Chondrocyte (in vitro differentiated cells): ENCODE data around the gene PMP22. TPM values are rescaled to one million over a fixed set of nuclear protein-coding genes. Genes with fewer than 3 reads are reported as not detected.
A peak's percentile ranks its signal among the peaks of the same experiment; 100 is the strongest.
"Not testable (repeated sequence)": the region's sequence is repeated elsewhere in the genome, so short reads cannot be mapped to it uniquely, and the experiment has no call there.

ENCODE experiments used
- DNase-seq: peaks from one replicate; pipeline ENCODE4 v3.0.0; 2021; ENCODE audit warnings: mixed read lengths, low spot score
- H3K27ac Mint-ChIP-seq: one replicate; pipeline ENCODE4 v1.8.0; 2021; ENCODE audit warnings: mild to moderate bottlenecking, moderate library complexity, mixed read lengths; ENCODE audit not compliant: unreplicated experiment
- H3K27me3 Mint-ChIP-seq: 2 replicates; pipeline ENCODE4 v1.8.0; 2021; ENCODE audit warnings: low read depth, mixed read lengths
- H3K36me3 Mint-ChIP-seq: 2 replicates; pipeline ENCODE4 v1.8.0; 2021; ENCODE audit warnings: low read depth, mixed read lengths
- H3K4me1 Mint-ChIP-seq: 2 replicates; pipeline ENCODE4 v1.8.0; 2021; ENCODE audit warnings: low read depth, mild to moderate bottlenecking, mixed read lengths
- H3K4me3 Mint-ChIP-seq: one replicate; pipeline ENCODE4 v1.8.0; 2021; ENCODE audit warnings: mild to moderate bottlenecking, moderate library complexity, mixed read lengths; ENCODE audit not compliant: unreplicated experiment
- H3K9me3 Mint-ChIP-seq: 2 replicates; pipeline ENCODE4 v1.8.0; 2021; ENCODE audit warnings: low read depth, mixed read lengths
- total RNA-seq: library from RNA; stranded (reverse); gene quantifications from 3 replicates; pipeline ENCODE4 v1.2.1, GENCODE V29; 2021
- TF ChIP-seq, protein P1 (sequence below): fragments of 200-600 bp; sonication (generic); IDR thresholded peaks from 2 replicates; pipeline ENCODE4 v1.5.0; 2021; ENCODE audit warnings: antibody characterized with exemption, mild to moderate bottlenecking, moderate library complexity

PMP22 gene
- total RNA-seq, 1 donor from 2014 or later, result 152 TPM

DNA sequence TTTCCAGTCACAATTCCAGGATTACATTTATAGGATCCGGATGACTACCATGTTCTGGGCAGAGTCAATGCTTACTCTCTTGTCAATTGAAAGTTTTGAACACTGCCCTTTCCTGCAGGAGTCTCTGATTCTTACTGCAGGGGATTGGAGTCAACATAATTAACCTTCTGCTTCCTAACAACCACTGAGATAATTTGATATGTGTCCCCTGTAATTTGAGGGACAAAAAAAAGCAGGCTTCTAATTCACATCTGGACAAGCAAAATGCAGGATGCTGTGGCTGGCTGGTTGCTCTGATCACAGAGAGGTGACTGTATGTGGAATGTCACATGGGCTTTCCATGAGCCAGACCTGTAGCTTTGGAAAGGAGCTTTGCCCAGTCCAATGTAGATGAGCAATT, 54.9 kb downstream of the PMP22 start:
- no peak for DNase-seq
- Mint-ChIP-seq H3K27ac (no peak overlapping the region), H3K27me3 (no peaks in the 10 kb centered on the region), H3K4me3 (no peak overlapping the region), H3K9me3 (peaks cover 12% of the 10 kb centered on the region), H3K4me1 (no peaks in the 10 kb centered on the region), H3K36me3 (no peaks in the 10 kb centered on the region)
- TF ChIP-seq, protein P1, sequence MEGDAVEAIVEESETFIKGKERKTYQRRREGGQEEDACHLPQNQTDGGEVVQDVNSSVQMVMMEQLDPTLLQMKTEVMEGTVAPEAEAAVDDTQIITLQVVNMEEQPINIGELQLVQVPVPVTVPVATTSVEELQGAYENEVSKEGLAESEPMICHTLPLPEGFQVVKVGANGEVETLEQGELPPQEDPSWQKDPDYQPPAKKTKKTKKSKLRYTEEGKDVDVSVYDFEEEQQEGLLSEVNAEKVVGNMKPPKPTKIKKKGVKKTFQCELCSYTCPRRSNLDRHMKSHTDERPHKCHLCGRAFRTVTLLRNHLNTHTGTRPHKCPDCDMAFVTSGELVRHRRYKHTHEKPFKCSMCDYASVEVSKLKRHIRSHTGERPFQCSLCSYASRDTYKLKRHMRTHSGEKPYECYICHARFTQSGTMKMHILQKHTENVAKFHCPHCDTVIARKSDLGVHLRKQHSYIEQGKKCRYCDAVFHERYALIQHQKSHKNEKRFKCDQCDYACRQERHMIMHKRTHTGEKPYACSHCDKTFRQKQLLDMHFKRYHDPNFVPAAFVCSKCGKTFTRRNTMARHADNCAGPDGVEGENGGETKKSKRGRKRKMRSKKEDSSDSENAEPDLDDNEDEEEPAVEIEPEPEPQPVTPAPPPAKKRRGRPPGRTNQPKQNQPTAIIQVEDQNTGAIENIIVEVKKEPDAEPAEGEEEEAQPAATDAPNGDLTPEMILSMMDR, result no peak

GRCh38 chr17:15203062-15203461, 62.1 kb downstream of the PMP22 start:
- Mint-ChIP-seq H3K36me3 (peaks cover 12% of the 10 kb centered on the region), H3K9me3 (peaks cover 41% of the 10 kb centered on the region)
- not testable (repeated sequence) for H3K4me3 Mint-ChIP-seq, H3K4me1 Mint-ChIP-seq, DNase-seq, H3K27me3 Mint-ChIP-seq, H3K27ac Mint-ChIP-seq

GRCh38 chr17:15200574-15200973, 64.6 kb downstream of the PMP22 start:
- peaks cover 12% of the 10 kb centered on the region for H3K36me3 Mint-ChIP-seq
- not testable (repeated sequence) for DNase-seq, H3K27me3 Mint-ChIP-seq, H3K27ac Mint-ChIP-seq, H3K4me3 Mint-ChIP-seq, H3K4me1 Mint-ChIP-seq
- peaks cover 39% of the 10 kb centered on the region for H3K9me3 Mint-ChIP-seq

- no peak overlapping the region for H3K4me3 Mint-ChIP-seq
- H3K27ac Mint-ChIP-seq, result no peak overlapping the region
- no peaks in the 10 kb centered on the region for H3K27me3 Mint-ChIP-seq
- TF ChIP-seq, protein P1, result no peak
- peaks cover 12% of the 10 kb centered on the region for H3K36me3 Mint-ChIP-seq
- no peaks in the 10 kb centered on the region for H3K4me1 Mint-ChIP-seq
- peaks cover 35% of the 10 kb centered on the region for H3K9me3 Mint-ChIP-seq
- DNase-seq, result no peak
These were observed 67.9 kb downstream of the PMP22 start for GRCh38 chr17:15197229-15197628.

DNA sequence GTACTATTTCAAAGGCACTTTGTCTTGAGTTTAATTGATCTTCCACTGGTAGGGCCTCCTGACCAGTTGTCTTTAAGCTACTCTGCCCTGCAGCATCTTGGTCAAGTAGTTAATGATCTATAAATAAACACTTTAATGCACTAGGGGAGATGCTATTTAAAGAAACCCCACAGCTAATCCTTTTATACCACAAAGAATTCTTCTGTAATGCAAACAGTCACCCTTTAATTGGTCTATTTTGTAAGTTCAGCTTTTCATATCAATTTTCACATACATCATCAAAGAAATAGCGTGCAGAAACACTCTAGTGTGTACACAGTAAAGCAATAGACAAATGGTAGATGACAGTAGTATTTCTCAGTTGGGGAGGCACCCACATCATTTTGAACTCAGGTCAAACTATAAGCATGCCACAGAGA, 70.3 kb downstream of the PMP22 start:
- peaks cover 19% of the 10 kb centered on the region for H3K9me3 Mint-ChIP-seq
- no peak overlapping the region for H3K27ac Mint-ChIP-seq
- H3K4me3 Mint-ChIP-seq, result no peak overlapping the region

GRCh38 chr17:15185625-15185991, 79.5 kb downstream of the PMP22 start:
- H3K9me3 Mint-ChIP-seq, result no peaks in the 10 kb centered on the region
- TF ChIP-seq, protein P1, result no peak
- H3K4me1 Mint-ChIP-seq, result peaks cover 23% of the 10 kb centered on the region
- H3K27me3 Mint-ChIP-seq, result no peaks in the 10 kb centered on the region
- no peak for DNase-seq
- peak overlapping the region; percentile 79 for H3K27ac Mint-ChIP-seq
- H3K4me3 Mint-ChIP-seq, result no peak overlapping the region
- no peaks in the 10 kb centered on the region for H3K36me3 Mint-ChIP-seq

More for the DNA sequence above, 70.3 kb downstream of the PMP22 start:
- Mint-ChIP-seq H3K36me3 (peaks cover 6% of the 10 kb centered on the region), H3K27me3 (no peaks in the 10 kb centered on the region), H3K4me1 (no peaks in the 10 kb centered on the region)
- TF ChIP-seq, protein P1, result no peak
- no peak for DNase-seq
